Stimulated activated CD8-positive, alpha-beta memory T cell treated with anti-CD3 and anti-CD28 coated beads, Interleukin-4, amount 100 ng/mL, for 24 hours (primary cell): Measurements from ENCODE around the gene VBP1.
"Not testable (repeated sequence)": the region's sequence is repeated elsewhere in the genome, so short reads cannot be mapped to it uniquely, and the experiment has no call there.

Experiments
- DNase-seq: peaks from one replicate; pipeline ENCODE4 v3.0.0-alpha.2; 2020; ENCODE audit warnings: low read depth

Gene VBP1

GRCh38 chrX:155216179-155216939 lies at the start of gene VBP1:
TSS of gene VBP1 (plus strand) at chrX:155216460. CDS start at chrX:155216483, 23 bp downstream.
- peak; percentile 72 for DNase-seq

GRCh38 chrX:155169881-155170280 lies 46.4 kb upstream of the VBP1 start:
- DNase-seq = no peak

GRCh38 chrX:155179346-155179997 lies 36.8 kb upstream of the VBP1 start:
- DNase-seq = no peak

- DNase-seq = no peak
Measured at GRCh38 chrX:155188786-155189185, 27.5 kb upstream of the VBP1 start.

GRCh38 chrX:155211208-155211607 lies 5.1 kb upstream of the VBP1 start:
- no peak for DNase-seq

GRCh38 chrX:155213731-155214130 lies 2.5 kb upstream of the VBP1 start:
- no peak for DNase-seq

- no peak for DNase-seq
Measured at GRCh38 chrX:155215443-155216178, 649 bp upstream of the VBP1 start.

GRCh38 chrX:155216940-155217440 lies 730 bp downstream of the VBP1 start:
- DNase-seq = no peak

- no peak for DNase-seq
Measured at GRCh38 chrX:155218777-155219176, 2.5 kb downstream of the VBP1 start.

- no peak for DNase-seq
Measured at GRCh38 chrX:155221351-155221750, 5.1 kb downstream of the VBP1 start.

- DNase-seq = not testable (repeated sequence)
Measured at GRCh38 chrX:155223746-155224145, 7.5 kb downstream of the VBP1 start.

- no peak for DNase-seq
Measured at GRCh38 chrX:155225774-155226173, 9.5 kb downstream of the VBP1 start.

- DNase-seq = no peak
Measured at GRCh38 chrX:155231163-155231562, 14.9 kb downstream of the VBP1 start.

GRCh38 chrX:155235891-155236290 lies 19.6 kb downstream of the VBP1 start:
- no peak for DNase-seq

- no peak for DNase-seq
Measured at GRCh38 chrX:155237719-155238118, 21.5 kb downstream of the VBP1 start.

GRCh38 chrX:155242300-155242699 lies 26.0 kb downstream of the VBP1 start:
- DNase-seq = no peak

GRCh38 chrX:155246748-155247147 lies 30.5 kb downstream of the VBP1 start:
- DNase-seq = no peak

- DNase-seq = no peak
Measured at GRCh38 chrX:155247497-155247896, 31.2 kb downstream of the VBP1 start.

- no peak for DNase-seq
Measured at GRCh38 chrX:155251391-155251790, 35.1 kb downstream of the VBP1 start.

GRCh38 chrX:155259752-155260151 lies 43.5 kb downstream of the VBP1 start:
- DNase-seq = no peak

- no peak for DNase-seq
Measured at GRCh38 chrX:155262970-155263754, 46.9 kb downstream of the VBP1 start.
